GM23338 (cell line): ENCODE results near the gene ARL14EP. TPM values are rescaled to one million over a fixed set of nuclear protein-coding genes. Genes with fewer than 3 reads are reported as not detected.

Source experiments
- ATAC-seq: fragments of 200-7000 bp; cut with Tn5 transposase; 3 replicates; pipeline ENCODE4 v1.9.1; 2020
- DNase-seq: peaks from one replicate; pipeline ENCODE4 v3.0.0-alpha.2; 2015; ENCODE audit warnings: low spot score
- H2AFZ ChIP-seq: fragments of 200-600 bp; sonication (generic); 2 replicates; pipeline ENCODE4 v1.8.0; 2016; ENCODE audit warnings: antibody characterized with exemption, mild to moderate bottlenecking, moderate library complexity
- H3F3A ChIP-seq: fragments of 200-600 bp; sonication (generic); replicated peaks from 2 replicates; pipeline ENCODE4 v1.8.0; 2017; ENCODE audit warnings: antibody characterized with exemption, mixed run types, low read depth
- H3K27ac ChIP-seq: fragments of 200-600 bp; sonication (generic); 2 replicates; pipeline ENCODE4 v1.6.1; 2016; ENCODE audit warnings: low read depth
- H3K27me3 ChIP-seq: fragments of 200-600 bp; sonication (generic); 2 replicates; pipeline ENCODE4 v1.8.0; 2016; ENCODE audit warnings: mild to moderate bottlenecking, mixed run types, moderate library complexity; ENCODE audit not compliant: insufficient read depth
- H3K36me3 ChIP-seq: fragments of 200-600 bp; sonication (generic); 2 replicates; pipeline ENCODE4 v1.8.0; 2016; ENCODE audit warnings: mild to moderate bottlenecking; ENCODE audit not compliant: insufficient read depth
- H3K4me1 ChIP-seq: fragments of 200-600 bp; sonication (generic); 2 replicates; pipeline ENCODE4 v1.8.0; 2016; ENCODE audit warnings: mild to moderate bottlenecking, moderate library complexity; ENCODE audit not compliant: insufficient read depth
- H3K4me2 ChIP-seq: fragments of 200-600 bp; sonication (generic); 2 replicates; pipeline ENCODE4 v1.7.1; 2017; ENCODE audit warnings: mixed run types
- H3K4me3 ChIP-seq: fragments of 200-600 bp; sonication (generic); 2 replicates; pipeline ENCODE4 v1.6.1; 2016; ENCODE audit warnings: mixed run types
- H3K79me2 ChIP-seq: fragments of 200-600 bp; sonication (generic); replicated peaks from 2 replicates; pipeline ENCODE4 v1.8.0; 2017; ENCODE audit warnings: mild to moderate bottlenecking; ENCODE audit not compliant: insufficient read depth
- H3K9me2 ChIP-seq: fragments of 200-600 bp; sonication (generic); 2 replicates; pipeline ENCODE4 v1.8.0; 2017; ENCODE audit not compliant: insufficient read depth
- H4K20me1 ChIP-seq: fragments of 200-600 bp; sonication (generic); replicated peaks from 2 replicates; pipeline ENCODE4 v1.8.0; 2017; ENCODE audit warnings: mild to moderate bottlenecking; ENCODE audit not compliant: insufficient read depth
- H3K27ac Mint-ChIP-seq: 2 replicates; pipeline ENCODE4 v1.8.0; 2020; ENCODE audit warnings: inconsistent platforms, mild to moderate bottlenecking, moderate library complexity, mixed read lengths
- H3K27me3 Mint-ChIP-seq: 3 replicates; pipeline ENCODE4 v1.8.0; 2022; ENCODE audit warnings: low read depth, mild to moderate bottlenecking, moderate library complexity, mixed read lengths, inconsistent platforms; ENCODE audit not compliant: insufficient read depth, poor library complexity
- H3K36me3 Mint-ChIP-seq: 3 replicates; pipeline ENCODE4 v1.8.0; 2021; ENCODE audit warnings: low read depth, mild to moderate bottlenecking, inconsistent platforms, moderate library complexity, mixed read lengths
- H3K4me1 Mint-ChIP-seq: 3 replicates; pipeline ENCODE4 v1.8.0; 2020; ENCODE audit warnings: mild to moderate bottlenecking, inconsistent platforms, mixed read lengths
- H3K4me3 Mint-ChIP-seq: 3 replicates; pipeline ENCODE4 v1.8.0; 2021; ENCODE audit warnings: moderate library complexity, mild to moderate bottlenecking, inconsistent platforms, mixed read lengths
- H3K9me3 Mint-ChIP-seq: 3 replicates; pipeline ENCODE4 v1.8.0; 2020; ENCODE audit warnings: moderate library complexity, mild to moderate bottlenecking, inconsistent platforms, mixed read lengths
- CREB1 ChIP-seq: fragments of 250-450 bp; sonication (Bioruptor Pico); IDR thresholded peaks from 2 replicates; pipeline ENCODE4 v1.5.0; 2020; ENCODE audit warnings: low read depth, mild to moderate bottlenecking, moderate library complexity
- ETS1 ChIP-seq: IDR thresholded peaks from 2 replicates; pipeline ENCODE4 v1.6.1; 2016; ENCODE audit warnings: antibody characterized with exemption
- EZH2 ChIP-seq: fragments of 200-600 bp; sonication (generic); IDR thresholded peaks from one replicate; pipeline ENCODE4 v1.8.0; 2017; ENCODE audit warnings: antibody characterized with exemption, mild to moderate bottlenecking, low read depth; ENCODE audit not compliant: unreplicated experiment
- EZH2phosphoT487 ChIP-seq: fragments of 200-600 bp; sonication (generic); IDR thresholded peaks from one replicate; pipeline ENCODE4 v1.8.1; 2018; ENCODE audit warnings: antibody characterized with exemption; ENCODE audit not compliant: unreplicated experiment
- JUNB ChIP-seq: IDR thresholded peaks from one replicate; pipeline ENCODE4 v1.6.1; 2016; ENCODE audit warnings: antibody characterized with exemption; ENCODE audit not compliant: unreplicated experiment
- NANOG ChIP-seq: IDR thresholded peaks from 2 replicates; pipeline ENCODE4 v1.6.1; 2016; ENCODE audit warnings: antibody characterized with exemption, borderline replicate concordance
- POLR2AphosphoS5 ChIP-seq: IDR thresholded peaks from 2 replicates; pipeline ENCODE4 v1.6.1; 2016; ENCODE audit warnings: antibody characterized with exemption, low read depth
- REST ChIP-seq: IDR thresholded peaks from one replicate; pipeline ENCODE4 v1.6.1; 2018; ENCODE audit warnings: antibody characterized with exemption; ENCODE audit not compliant: unreplicated experiment
- STAT1 ChIP-seq: IDR thresholded peaks from one replicate; pipeline ENCODE4 v1.6.1; 2016; ENCODE audit warnings: antibody characterized with exemption; ENCODE audit not compliant: unreplicated experiment
- ZNF114 ChIP-seq: fragments of 250-450 bp; sonication (Bioruptor Pico); IDR thresholded peaks from 2 replicates; pipeline ENCODE4 v1.5.0; 2020; ENCODE audit warnings: mild to moderate bottlenecking, moderate library complexity
- ZNF331 ChIP-seq: fragments of 250-450 bp; sonication (Bioruptor Pico); IDR thresholded peaks from 2 replicates; pipeline ENCODE4 v1.5.0; 2020; ENCODE audit warnings: low read depth, mild to moderate bottlenecking, moderate library complexity
- ZNF462 ChIP-seq: fragments of 250-450 bp; sonication (Bioruptor Pico); IDR thresholded peaks from 2 replicates; pipeline ENCODE4 v1.5.0; 2020; ENCODE audit warnings: mild to moderate bottlenecking, moderate library complexity
- long read RNA-seq: library from polyadenylated mRNA; unstranded; transcript quantifications from one replicate; pipeline ENCODE4 v2.0.0, GENCODE V29; 2020; ENCODE audit not compliant: unreplicated experiment
- polyA plus RNA-seq: library from polyadenylated mRNA; unstranded; fragments of >200 nt; fragmentation: Nextera tagmentation; extraction: Ambion mirVana; gene quantifications from 2 replicates; pipeline ENCODE4 v1.2.1, GENCODE V29; 2016
- total RNA-seq: library from RNA; depleted of rRNA; stranded (reverse); fragments of >200 nt; shearing (Covaris generic); gene quantifications from 2 replicates; pipeline ENCODE4 v1.2.3, GENCODE V29; 2014; rRNA removed

ARL14EP gene
- total RNA-seq (25.0 and 33.4 TPM in 2 replicates), polyA plus RNA-seq (54.1 and 62.0 TPM in 2 replicates)
- long read RNA-seq, transcript ARL14EP-201 (4 exons, 2,430 nt) = major isoform, 22 of 36 reads
- long read RNA-seq, transcript ARL14EP-203 (2 exons, 587 nt) = minor isoform, 5 of 36 reads
- long read RNA-seq, partial matches to known transcripts = 5 of 36 reads
- long read RNA-seq, other reads (novel, unspliced or antisense) = 4 of 36 reads

GRCh38 chr11:30322826-30323710 is at the start of gene ARL14EP:
ARL14EP (plus strand) TSS chr11:30323104; CDS start chr11:30330949, 7,845 bp downstream.
- H3K9me2 ChIP-seq = no peaks in the 10 kb centered on the region
- ATAC-seq (peak; percentile 99), DNase-seq (peak; percentile 97)
- H4K20me1 ChIP-seq = 0 out of 2 replicates have a peak, but pooled peaks cover under 1% of the 10 kb centered on the region
- Mint-ChIP-seq H3K27me3 (peaks cover 9% of the 10 kb centered on the region), H3K27ac (peak within 1 kb of the TSS; percentile 99), H3K9me3 (no peaks in the 10 kb centered on the region), H3K36me3 (no peaks in the 10 kb centered on the region; the same call in 1 of the 3 replicates), H3K4me3 (peak within 1 kb of the TSS; percentile 98), H3K4me1 (peaks cover 22% of the 10 kb centered on the region)
- peak within 1 kb of the TSS; percentile 89 for H3K4me3 ChIP-seq
- peak within 1 kb of the TSS; percentile 95 for H3K4me2 ChIP-seq
- no peaks in the 10 kb centered on the region for H3K27me3 ChIP-seq
- peaks cover 15% of the 10 kb centered on the region for H3K4me1 ChIP-seq
- H3K36me3 ChIP-seq = no peaks in the 10 kb centered on the region
- peak within 1 kb of the TSS; percentile 87 for H2AFZ ChIP-seq
- H3K27ac ChIP-seq = 0 out of 2 replicates have a peak within 1 kb of the TSS, but pooled peaks have one; percentile 51
- no peaks in the 10 kb centered on the region for H3F3A ChIP-seq
- peaks cover 50% of the 10 kb centered on the region for H3K79me2 ChIP-seq
- TF ChIP-seq EZH2phosphoT487 = no peak
- TF ChIP-seq NANOG = no peak
- peak; percentile 98 for TF ChIP-seq POLR2AphosphoS5
- peak; percentile 54 for TF ChIP-seq CREB1 (CRISPR knock-in tag)
- TF ChIP-seq EZH2 = no peak
- TF ChIP-seq JUNB = no peak
- TF ChIP-seq STAT1 = no peak
- TF ChIP-seq REST = no peak
- TF ChIP-seq ZNF462 = peak; percentile 11; the same call in 1 of the 2 replicates
- no peak for TF ChIP-seq ZNF114
- peak; percentile 74; the same call in 1 of the 2 replicates for TF ChIP-seq ETS1
- no peak for TF ChIP-seq ZNF331 (CRISPR knock-in tag)
